Cerebellar cortex (tissue), 1 donor: Measurements from ENCODE around the gene ZSCAN4.

Source experiments
- DNase-seq: peaks from one replicate; pipeline ENCODE4 v3.0.0-alpha.2; 2015; ENCODE audit warnings: low spot score

ZSCAN4 gene, protein sequence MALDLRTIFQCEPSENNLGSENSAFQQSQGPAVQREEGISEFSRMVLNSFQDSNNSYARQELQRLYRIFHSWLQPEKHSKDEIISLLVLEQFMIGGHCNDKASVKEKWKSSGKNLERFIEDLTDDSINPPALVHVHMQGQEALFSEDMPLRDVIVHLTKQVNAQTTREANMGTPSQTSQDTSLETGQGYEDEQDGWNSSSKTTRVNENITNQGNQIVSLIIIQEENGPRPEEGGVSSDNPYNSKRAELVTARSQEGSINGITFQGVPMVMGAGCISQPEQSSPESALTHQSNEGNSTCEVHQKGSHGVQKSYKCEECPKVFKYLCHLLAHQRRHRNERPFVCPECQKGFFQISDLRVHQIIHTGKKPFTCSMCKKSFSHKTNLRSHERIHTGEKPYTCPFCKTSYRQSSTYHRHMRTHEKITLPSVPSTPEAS

GRCh38 chr19:57668635-57669034, at the start of gene ZSCAN4:
Gene ZSCAN4, plus strand, starts transcription at chr19:57668935. Its CDS starts 7,211 bp downstream, at chr19:57676146.
- no peak for DNase-seq

DNA sequence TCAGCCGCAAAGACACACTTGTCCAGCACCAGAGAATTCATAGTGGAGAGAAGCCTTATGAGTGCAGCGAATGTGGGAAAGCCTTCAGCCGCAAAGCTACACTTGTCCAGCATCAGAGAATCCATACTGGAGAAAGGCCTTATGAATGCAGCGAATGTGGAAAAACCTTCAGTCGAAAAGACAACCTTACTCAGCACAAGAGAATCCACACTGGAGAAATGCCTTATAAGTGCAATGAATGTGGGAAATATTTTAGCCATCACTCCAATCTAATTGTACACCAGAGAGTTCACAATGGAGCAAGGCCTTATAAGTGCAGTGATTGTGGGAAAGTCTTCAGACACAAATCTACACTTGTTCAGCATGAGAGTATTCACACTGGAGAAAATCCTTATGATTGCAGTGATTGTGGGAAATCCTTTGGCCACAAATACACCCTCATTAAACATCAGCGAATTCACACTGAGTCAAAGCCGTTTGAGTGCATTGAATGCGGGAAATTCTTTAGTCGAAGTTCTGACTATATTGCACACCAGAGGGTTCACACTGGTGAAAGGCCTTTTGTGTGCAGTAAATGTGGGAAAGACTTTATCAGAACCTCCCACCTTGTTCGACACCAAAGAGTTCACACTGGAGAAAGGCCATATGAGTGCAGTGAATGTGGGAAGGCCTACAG, 47.9 kb upstream of the ZSCAN4 start:
- DNase-seq, result no peak

GRCh38 chr19:57623091-57623490, 45.6 kb upstream of the ZSCAN4 start:
- DNase-seq, result no peak

- DNase-seq, result peak; percentile 97
These were observed 35.5 kb upstream of the ZSCAN4 start, which contains the start of gene ZNF211 for GRCh38 chr19:57632987-57633831. Gene ZNF211, plus strand, starts transcription at chr19:57633168. Its CDS starts 179 bp downstream, at chr19:57633347.

GRCh38 chr19:57633832-57634131, 35.0 kb upstream of the ZSCAN4 start:
- no peak for DNase-seq

DNA sequence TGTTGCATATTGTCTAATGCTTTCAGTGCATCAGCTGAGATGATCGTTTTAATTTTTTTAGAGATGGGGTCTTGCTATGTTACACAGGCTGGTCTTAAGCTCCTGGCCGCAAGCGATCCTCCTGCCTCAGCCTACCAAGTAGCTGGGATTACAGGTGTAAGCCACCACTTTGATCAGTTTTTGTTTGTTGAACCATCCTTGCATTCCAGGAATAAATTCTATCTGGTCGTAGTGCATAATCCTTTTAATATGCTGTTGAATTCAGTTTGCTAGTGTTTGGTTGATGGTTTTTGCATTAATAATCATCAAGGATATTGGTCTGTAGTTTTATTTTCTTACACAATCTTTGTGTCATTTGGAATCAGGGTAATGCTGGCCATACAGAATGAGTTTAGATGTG, 31.4 kb upstream of the ZSCAN4 start:
- DNase-seq, result no peak

GRCh38 chr19:57641715-57642234, 27.0 kb upstream of the ZSCAN4 start:
- no peak for DNase-seq

DNA sequence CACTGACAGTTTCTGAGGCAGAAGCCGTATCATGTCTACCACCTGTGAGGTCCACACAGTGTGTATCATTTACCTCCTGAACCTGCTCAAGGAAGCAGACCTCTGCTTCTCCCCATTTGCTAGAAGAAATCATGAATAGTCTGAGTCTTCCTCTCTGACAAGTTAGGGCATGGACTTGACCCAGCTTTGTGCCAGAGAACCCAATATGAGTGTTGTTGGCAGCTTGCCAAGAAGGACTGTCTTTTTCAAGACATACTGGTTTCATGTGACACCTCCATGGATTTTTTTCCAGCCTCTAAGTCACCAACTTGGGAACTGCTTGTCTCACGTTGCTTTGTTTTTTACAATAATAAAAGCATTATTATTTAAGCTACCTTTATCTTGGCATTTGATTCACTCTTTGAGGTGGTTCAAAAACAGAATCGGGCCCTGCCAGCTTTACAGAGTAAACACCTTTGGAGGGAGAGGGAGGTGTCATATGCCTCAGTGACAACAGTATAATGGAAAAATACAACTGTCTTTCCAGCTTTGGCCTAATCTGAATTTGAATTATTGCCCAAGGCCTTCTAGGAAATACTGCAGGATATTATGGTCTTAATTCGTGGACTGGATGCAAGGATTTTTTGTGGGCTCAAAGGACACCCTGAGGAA, 26.2 kb upstream of the ZSCAN4 start:
- no peak for DNase-seq

DNA sequence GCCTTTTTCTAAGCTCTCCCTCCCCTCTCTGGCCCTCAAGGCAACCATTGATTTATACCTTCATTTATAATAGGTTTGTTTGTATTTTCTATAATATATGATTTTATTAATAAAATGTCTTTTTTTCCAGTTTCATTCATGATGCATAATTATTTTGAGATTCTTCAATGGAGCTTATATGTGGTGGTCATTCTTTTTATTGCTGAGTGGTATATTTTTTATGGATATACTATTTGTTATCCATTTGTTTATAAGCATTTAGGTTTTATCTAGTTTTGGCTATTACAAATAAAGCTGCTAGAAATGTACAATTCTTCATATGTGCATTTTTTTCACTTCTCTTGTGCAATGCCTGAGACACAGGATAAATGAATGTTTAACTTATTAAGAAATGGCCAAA, 25.0 kb upstream of the ZSCAN4 start:
- DNase-seq, result no peak

DNA sequence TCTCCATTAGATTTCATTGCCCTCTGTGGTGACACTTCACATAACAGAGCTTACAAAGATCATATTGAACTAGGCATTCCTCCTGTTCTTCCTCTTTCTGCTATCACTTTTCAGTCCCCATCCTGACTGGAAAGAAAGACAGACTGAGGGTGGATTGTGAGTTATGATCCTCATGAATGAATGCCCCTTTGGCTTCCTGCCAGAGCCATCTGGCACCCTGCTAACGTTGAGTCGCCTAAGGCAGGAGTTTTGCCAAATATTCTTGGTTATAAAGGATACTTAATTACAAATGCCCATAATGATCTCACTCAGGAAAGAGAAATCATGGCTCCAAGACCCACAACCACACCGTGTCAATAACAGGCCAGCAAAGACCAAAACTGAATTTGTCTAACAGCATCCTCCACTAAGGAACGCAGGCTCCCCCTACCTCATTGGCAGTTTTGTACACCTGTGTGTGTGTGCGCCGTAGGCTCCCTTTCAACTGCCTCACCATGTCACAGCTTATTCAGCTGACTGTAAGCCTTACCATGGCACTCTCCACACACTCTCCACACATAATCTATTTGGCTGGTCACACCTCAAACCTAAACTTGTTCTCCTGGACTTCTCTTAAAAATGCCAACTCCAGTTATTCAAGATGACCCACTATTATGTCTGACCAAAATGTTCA, 20.3 kb upstream of the ZSCAN4 start:
- no peak for DNase-seq

GRCh38 chr19:57651654-57651996, 17.1 kb upstream of the ZSCAN4 start:
- no peak for DNase-seq

- DNase-seq, result no peak
These were observed 15.0 kb upstream of the ZSCAN4 start for GRCh38 chr19:57653689-57654088.

GRCh38 chr19:57655443-57655842, 13.3 kb upstream of the ZSCAN4 start:
- no peak for DNase-seq

GRCh38 chr19:57656346-57656745, 12.4 kb upstream of the ZSCAN4 start:
- DNase-seq, result no peak

DNA sequence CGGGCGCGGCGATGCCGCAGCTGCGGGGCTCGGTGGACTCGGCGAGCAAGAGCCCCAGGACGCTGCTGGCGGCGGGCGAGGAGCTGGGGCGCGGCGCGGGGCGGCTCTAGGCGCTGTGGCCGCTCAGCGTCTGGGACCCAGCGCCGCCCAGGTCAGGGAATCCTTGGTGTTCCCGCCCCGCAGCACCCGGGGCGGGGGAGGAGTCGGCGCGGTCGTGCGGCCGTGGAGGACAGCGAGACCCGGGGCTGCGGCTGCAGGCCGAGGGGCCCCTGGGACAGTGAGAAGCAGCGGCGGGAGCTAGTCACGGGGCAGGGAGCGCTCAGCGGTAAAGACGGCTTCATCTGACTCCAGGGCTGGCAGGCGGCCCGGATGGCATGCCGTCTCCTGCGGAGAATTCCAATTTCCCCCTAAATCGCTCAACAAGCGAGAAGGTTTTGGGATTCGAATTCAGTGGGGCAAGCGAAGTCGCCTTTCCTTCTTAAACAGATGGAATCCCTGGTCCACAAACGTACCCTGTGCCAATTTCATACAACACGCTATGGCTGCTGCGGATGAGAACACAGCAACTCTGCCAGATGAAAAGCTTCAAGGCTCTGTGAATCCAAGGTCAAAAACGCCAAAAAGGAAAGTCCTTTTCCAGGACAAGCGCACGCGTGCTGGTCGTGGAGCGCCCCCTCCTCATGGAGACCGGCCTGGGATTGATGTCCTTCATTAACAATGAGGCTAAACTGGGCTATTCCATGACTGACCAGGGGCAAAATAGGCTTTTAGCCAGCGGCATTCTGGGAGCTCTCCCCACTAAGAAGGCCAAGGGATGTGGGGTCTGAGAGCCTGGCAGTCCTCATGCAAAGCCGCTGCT, 4.2 kb upstream of the ZSCAN4 start:
- peak; percentile 67 for DNase-seq

- no peak for DNase-seq
These were observed 3.4 kb upstream of the ZSCAN4 start for GRCh38 chr19:57665261-57665806.

GRCh38 chr19:57667228-57667627, 1.5 kb upstream of the ZSCAN4 start:
- no peak for DNase-seq

DNA sequence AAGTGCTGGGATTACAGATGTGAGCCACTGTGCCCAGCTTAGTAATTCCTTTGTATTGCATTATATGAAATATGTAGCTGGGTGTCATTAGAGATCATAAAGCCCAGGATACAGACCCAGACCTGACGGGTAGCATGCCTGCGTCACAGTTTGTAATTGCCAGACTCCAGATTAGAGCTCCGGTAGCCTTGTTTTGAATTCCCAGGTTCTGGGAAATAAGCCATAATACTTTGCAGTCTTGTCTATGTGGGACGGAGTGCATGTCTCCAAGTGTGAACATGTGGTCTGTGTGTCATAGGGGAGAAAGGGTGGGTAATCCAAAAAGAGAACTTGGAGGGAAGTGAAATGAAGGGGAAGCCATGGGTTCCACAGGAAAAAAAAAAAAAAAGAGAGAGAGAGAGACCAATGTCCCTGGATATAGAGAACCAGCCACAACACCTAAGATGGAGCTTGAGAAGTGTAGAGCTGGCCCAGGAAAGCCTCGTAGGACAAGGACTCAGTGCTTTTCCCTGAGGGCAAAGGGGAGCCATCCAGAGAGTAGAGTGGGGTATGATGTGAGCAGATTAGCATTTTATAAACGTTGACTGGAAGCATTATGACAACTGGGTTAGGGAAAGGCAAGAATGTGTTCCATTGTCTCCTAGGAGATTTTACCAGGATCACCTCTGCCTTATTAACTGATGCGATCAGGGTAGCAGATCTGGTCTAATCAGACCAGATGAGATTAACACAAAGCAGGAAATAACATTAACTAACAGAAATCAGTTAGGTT, 2.6 kb downstream of the ZSCAN4 start:
- DNase-seq, result no peak

GRCh38 chr19:57672466-57672865, 3.7 kb downstream of the ZSCAN4 start:
- DNase-seq, result no peak
